CD4-positive, alpha-beta T cell (primary cell): ENCODE measurements around the gene SSTR4. TPM values are rescaled to one million over a fixed set of nuclear protein-coding genes. Genes with fewer than 3 reads are reported as not detected.

Experiments used
- ATAC-seq: fragments of 200-7000 bp; cut with Tn5 transposase; one replicate; pipeline ENCODE4 v1.10.0; 2022; ENCODE audit warnings: mild to moderate bottlenecking; ENCODE audit not compliant: poor library complexity
- CTCF ChIA-PET: fragments of 350-600 bp; sonication (Branson Sonifier 250); formaldehyde crosslinking; loops from one replicate; lab custom pipeline; 2021; ENCODE audit warnings: antibody characterized with exemption, inconsistent platforms; lab: Charles Lee
- POLR2A ChIA-PET: fragments of 350-600 bp; sonication (Branson Sonifier 250); formaldehyde crosslinking; loops from one replicate; lab custom pipeline; 2021; ENCODE audit warnings: antibody characterized with exemption, inconsistent platforms; lab: Charles Lee
- DNase-seq, 14 experiments: peaks; one replicate each; pipeline ENCODE4 v3.0.0-alpha.2; 2013 to 2020; ENCODE audit warnings: mixed read lengths in 2 of 14
- H3K27ac ChIP-seq, 2 donors: one replicate each; pipeline versions ENCODE4 v1.5.1 to v1.7.0; 2013; ENCODE audit warnings: low read length in 2 of 2, low read depth in 1 of 2, mild to moderate bottlenecking in 1 of 2
- H3K27me3 ChIP-seq, 2 experiments: 1 replicate in 1 of 2; 2 replicates in 1 of 2; pipeline versions ENCODE4 v1.6.1 to v1.7.0; 2013; ENCODE audit warnings: low read length in 2 of 2, control low read depth in 1 of 2, mild to moderate bottlenecking in 1 of 2, moderate library complexity in 1 of 2; ENCODE audit not compliant: insufficient read depth in 2 of 2, control insufficient read depth in 1 of 2
- H3K36me3 ChIP-seq: one replicate; pipeline ENCODE4 v1.6.1; 2013; ENCODE audit warnings: low read length, control low read depth; ENCODE audit not compliant: insufficient read depth
- H3K4me1 ChIP-seq: one replicate; pipeline ENCODE4 v1.6.1; 2013; ENCODE audit warnings: low read length, control low read depth; ENCODE audit not compliant: insufficient read depth
- H3K4me3 ChIP-seq: one replicate; pipeline ENCODE4 v1.5.1; 2013; ENCODE audit warnings: mild to moderate bottlenecking, low read length, moderate library complexity
- H3K9me3 ChIP-seq, 2 experiments: 1 replicate in 1 of 2; 2 replicates in 1 of 2; pipeline versions ENCODE4 v1.6.1 to v1.7.0; 2013; ENCODE audit warnings: low read length in 2 of 2, mild to moderate bottlenecking in 2 of 2, control low read depth in 1 of 2, moderate library complexity in 1 of 2; ENCODE audit not compliant: control insufficient read depth in 1 of 2, insufficient read depth in 1 of 2
- H3K27ac Mint-ChIP-seq: one replicate; pipeline ENCODE4 v1.8.0; 2020; ENCODE audit warnings: mixed read lengths
- H3K27me3 Mint-ChIP-seq: one replicate; pipeline ENCODE4 v1.8.0; 2021; ENCODE audit warnings: mixed read lengths
- H3K36me3 Mint-ChIP-seq: one replicate; pipeline ENCODE4 v1.8.0; 2021; ENCODE audit warnings: low read depth, mixed read lengths
- H3K4me1 Mint-ChIP-seq: one replicate; pipeline ENCODE4 v1.8.0; 2021; ENCODE audit warnings: low read depth, mixed read lengths
- H3K4me3 Mint-ChIP-seq: one replicate; pipeline ENCODE4 v1.8.0; 2020; ENCODE audit warnings: mild to moderate bottlenecking, mixed read lengths
- H3K9me3 Mint-ChIP-seq: one replicate; pipeline ENCODE4 v1.8.0; 2020; ENCODE audit warnings: mixed read lengths
- intact Hi-C, 2 experiments: fragments of 100-400 bp; cut with DNase I in 1 of 2; cut with micrococcal nuclease in 1 of 2; formaldehyde crosslinking; loops; one replicate each; pipeline versions ENCODE4 v1.15.1 to v1.9.0; 2023 to 2025; cut with DNase I, micrococcal nuclease
- total RNA-seq, 174 experiments: library from RNA in 2 of 174; stranded (reverse) in 2 of 174; gene quantifications; one replicate each; pipeline ENCODE4 v1.2.3 and lab custom pipeline; 2021 to 2026
- TF ChIP-seq, protein P1 (sequence below): fragments of 200-600 bp; IDR thresholded peaks from one replicate; pipeline ENCODE4 v1.8.0; 2022; ENCODE audit warnings: antibody characterized with exemption, mild to moderate bottlenecking

SSTR4 gene
- total RNA-seq, 2 experiments from 2014 or later: not detected

DNA sequence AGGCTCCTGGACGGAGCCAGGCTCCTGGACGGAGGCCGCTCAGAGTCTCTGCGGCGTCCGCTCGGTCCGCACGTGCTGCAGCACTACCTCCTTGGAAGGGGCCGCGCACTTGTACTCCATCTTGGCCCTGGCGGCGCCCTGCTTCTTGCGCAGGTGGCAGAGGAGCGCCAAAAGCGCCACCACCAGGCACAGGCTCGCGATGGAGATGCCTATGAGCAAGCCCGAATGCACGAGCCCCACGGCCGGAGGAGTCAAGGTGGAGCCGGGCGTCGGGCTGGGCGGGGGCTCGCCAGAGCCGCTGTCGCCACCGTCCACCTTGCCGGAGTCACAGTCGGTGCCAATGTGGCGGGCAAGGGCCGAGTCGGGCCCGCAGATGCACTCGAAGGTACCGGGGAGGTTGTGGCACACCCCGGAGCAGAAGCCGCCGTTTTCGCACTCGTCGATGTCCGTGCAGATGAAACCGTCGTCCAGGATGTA is 12.7 kb downstream of the SSTR4 start:
- Histone ChIP-seq H3K27me3 (peaks cover 43 to 58% of the 10 kb centered on the region in 2 experiments), H3K9me3 (peaks cover 0 to 29% of the 10 kb centered on the region in 2 experiments), H3K4me1 (peaks cover 20% of the 10 kb centered on the region), H3K36me3 (no peaks in the 10 kb centered on the region), H3K27ac (no peak overlapping the region), H3K4me3 (peak overlapping the region; percentile 10)
- ChIA-PET POLR2A (no interaction called here), CTCF (no interaction called here)
- H3K4me3 Mint-ChIP-seq: no peak overlapping the region
- TF ChIP-seq, protein P1, sequence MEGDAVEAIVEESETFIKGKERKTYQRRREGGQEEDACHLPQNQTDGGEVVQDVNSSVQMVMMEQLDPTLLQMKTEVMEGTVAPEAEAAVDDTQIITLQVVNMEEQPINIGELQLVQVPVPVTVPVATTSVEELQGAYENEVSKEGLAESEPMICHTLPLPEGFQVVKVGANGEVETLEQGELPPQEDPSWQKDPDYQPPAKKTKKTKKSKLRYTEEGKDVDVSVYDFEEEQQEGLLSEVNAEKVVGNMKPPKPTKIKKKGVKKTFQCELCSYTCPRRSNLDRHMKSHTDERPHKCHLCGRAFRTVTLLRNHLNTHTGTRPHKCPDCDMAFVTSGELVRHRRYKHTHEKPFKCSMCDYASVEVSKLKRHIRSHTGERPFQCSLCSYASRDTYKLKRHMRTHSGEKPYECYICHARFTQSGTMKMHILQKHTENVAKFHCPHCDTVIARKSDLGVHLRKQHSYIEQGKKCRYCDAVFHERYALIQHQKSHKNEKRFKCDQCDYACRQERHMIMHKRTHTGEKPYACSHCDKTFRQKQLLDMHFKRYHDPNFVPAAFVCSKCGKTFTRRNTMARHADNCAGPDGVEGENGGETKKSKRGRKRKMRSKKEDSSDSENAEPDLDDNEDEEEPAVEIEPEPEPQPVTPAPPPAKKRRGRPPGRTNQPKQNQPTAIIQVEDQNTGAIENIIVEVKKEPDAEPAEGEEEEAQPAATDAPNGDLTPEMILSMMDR: no peak
- no peaks in the 10 kb centered on the region for H3K9me3 Mint-ChIP-seq
- H3K4me1 Mint-ChIP-seq: peaks cover 6% of the 10 kb centered on the region
- ATAC-seq: no peak
- intact Hi-C loops: no loop called here
- H3K27ac Mint-ChIP-seq: no peak overlapping the region
- no peaks in the 10 kb centered on the region for H3K36me3 Mint-ChIP-seq
- peaks cover 61% of the 10 kb centered on the region for H3K27me3 Mint-ChIP-seq
- no peak for DNase-seq

DNA sequence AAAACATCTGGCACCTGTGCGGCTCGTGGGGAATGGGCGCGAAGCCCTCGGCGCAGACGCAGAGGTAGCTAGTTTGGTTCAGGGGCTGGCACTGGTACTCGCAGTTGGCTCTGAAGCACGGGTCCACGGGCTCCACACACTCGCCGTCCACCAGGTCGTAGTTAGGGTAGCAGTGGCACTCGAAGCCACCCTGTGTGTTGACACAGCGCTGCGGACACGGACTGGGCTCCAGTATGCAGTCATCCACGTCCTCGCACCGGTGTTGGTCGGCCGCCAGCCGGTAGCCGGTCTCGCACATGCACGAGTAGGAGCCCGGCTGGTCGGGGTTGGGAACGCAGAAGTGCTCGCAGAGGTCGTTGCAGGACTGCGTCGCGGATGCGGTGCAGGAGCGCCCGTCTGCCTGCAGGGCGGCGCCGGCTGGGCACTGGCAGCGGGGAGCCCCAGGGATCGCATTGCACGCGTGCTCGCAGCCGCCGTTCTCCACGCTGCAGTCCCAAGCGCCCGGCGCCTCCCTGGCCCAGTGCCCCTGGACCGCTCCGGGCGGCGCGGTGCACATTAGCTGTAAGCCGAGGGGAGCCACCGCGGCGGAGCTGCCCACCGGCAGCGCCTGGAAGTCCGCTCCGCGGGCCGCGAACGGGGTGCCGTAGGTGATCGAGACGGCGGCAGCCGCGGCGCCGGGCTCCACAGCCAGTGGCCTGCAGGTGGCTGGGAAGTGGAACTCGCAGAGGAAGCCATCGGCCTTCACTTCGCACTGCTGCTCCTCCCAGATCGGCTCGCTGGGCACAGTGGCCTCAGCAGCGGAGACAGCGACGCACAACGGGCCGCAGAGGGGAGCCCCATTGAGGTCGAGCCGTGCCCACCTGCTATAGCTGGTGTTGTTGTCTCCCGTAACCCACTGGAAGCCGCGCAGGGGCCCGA is 13.4 kb downstream of the SSTR4 start:
- no peaks in the 10 kb centered on the region for H3K9me3 Mint-ChIP-seq
- H3K36me3 Mint-ChIP-seq: no peaks in the 10 kb centered on the region
- CTCF ChIA-PET: no interaction called here
- peaks cover 63% of the 10 kb centered on the region for H3K27me3 Mint-ChIP-seq
- peaks cover 6% of the 10 kb centered on the region for H3K4me1 Mint-ChIP-seq
- Histone ChIP-seq H3K4me1 (peaks cover 20% of the 10 kb centered on the region), H3K36me3 (no peaks in the 10 kb centered on the region), H3K27ac (no peak overlapping the region), H3K27me3 (peaks cover 43 to 58% of the 10 kb centered on the region in 2 experiments), H3K4me3 (peak overlapping the region; percentile 34), H3K9me3 (peaks cover 0 to 29% of the 10 kb centered on the region in 2 experiments)
- DNase-seq (peak in 3 of 14 experiments; percentile 13 to 62 (median 59)), ATAC-seq (no peak)
- intact Hi-C loops: no loop called here
- POLR2A ChIA-PET: no interaction called here
- H3K4me3 Mint-ChIP-seq: no peak overlapping the region
- H3K27ac Mint-ChIP-seq: no peak overlapping the region
- TF ChIP-seq, protein P1: no peak

GRCh38 chr20:23049201-23050075 is 14.3 kb downstream of the SSTR4 start, which contains the start of gene THBD:
Gene THBD (minus strand): TSS chr20:23049672. CDS start chr20:23049504, 168 bp downstream.
- intact Hi-C loops: no loop called here
- Mint-ChIP-seq H3K27ac (no peak within 1 kb of the TSS), H3K4me3 (no peak within 1 kb of the TSS), H3K4me1 (peaks cover 6% of the 10 kb centered on the region), H3K36me3 (no peaks in the 10 kb centered on the region), H3K9me3 (no peaks in the 10 kb centered on the region), H3K27me3 (peaks cover 56% of the 10 kb centered on the region)
- CTCF ChIA-PET: no interaction called here
- Histone ChIP-seq H3K27ac (no peak within 1 kb of the TSS), H3K9me3 (peaks cover 0 to 29% of the 10 kb centered on the region in 2 experiments), H3K4me3 (peak within 1 kb of the TSS; percentile 34), H3K4me1 (peaks cover 20% of the 10 kb centered on the region), H3K27me3 (peaks cover 41 to 58% of the 10 kb centered on the region in 2 experiments), H3K36me3 (no peaks in the 10 kb centered on the region)
- DNase-seq: peak in 2 of 14 experiments; percentile 37 to 39
- ATAC-seq: no peak
- TF ChIP-seq, protein P1: no peak
- POLR2A ChIA-PET: no interaction called here
